Stimulated activated CD4-positive, alpha-beta T cell treated with anti-CD3 and anti-CD28 coated beads, Interleukin-2, amount 100 ng/mL, for 24 hours (primary cell): ENCODE results near the gene FAM151A.

Source experiments
- DNase-seq, 2 donors: peaks; one replicate each; pipeline ENCODE4 v3.0.0-alpha.2; 2020

Gene FAM151A

DNA sequence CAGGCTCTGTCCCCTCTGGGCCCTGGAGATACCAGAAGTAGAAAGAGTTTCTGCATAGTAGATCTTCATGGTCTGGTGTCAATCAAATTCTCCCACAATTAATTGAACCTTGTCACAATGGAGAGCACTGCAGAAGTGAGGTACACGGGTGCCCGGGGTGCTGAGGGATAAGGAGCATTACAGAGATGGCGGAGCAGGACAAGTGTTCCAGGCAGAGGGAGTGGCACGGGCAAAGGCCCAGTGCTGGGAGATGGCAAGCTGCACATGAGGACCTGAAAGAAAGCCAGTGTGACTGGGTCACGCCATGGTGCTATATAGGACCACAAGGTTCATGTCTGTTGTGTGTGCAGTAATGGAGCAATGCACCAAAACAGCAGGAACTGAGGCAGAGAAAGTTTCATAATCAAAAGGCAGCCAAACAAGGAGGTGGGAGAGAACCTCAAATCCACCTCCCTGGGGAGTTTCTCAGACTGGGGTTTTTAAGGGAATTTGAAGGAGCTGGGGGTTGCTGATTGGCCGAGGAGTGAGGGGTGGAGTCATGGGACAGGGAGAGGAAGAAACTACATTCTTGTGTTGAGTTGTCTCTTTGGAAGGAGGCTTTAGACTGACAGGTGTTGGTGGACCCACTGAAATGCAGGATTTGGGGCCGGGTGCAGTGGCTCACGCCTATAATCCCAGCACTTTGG is 47.6 kb downstream of the FAM151A start:
- DNase-seq: no peak

DNA sequence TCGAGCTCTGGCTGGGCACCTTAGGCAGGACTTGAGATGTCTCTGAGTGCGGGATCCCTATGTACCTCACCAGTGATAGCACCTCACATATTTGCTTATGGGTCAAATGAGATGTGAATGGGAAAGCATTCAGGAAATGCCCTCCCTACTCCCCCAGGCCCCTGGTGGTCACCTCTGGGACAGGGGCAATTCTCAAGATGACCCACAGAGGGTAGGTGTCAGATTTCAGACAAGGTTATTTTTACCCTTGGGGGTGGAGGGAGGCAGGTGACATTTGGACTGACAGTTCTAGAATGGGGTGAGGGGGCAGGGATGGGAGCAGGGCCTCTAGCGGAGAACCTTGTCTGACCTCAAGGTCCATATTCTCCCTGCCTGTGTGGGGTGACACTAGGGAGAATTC is 48.2 kb downstream of the FAM151A start:
- no peak for DNase-seq

DNA sequence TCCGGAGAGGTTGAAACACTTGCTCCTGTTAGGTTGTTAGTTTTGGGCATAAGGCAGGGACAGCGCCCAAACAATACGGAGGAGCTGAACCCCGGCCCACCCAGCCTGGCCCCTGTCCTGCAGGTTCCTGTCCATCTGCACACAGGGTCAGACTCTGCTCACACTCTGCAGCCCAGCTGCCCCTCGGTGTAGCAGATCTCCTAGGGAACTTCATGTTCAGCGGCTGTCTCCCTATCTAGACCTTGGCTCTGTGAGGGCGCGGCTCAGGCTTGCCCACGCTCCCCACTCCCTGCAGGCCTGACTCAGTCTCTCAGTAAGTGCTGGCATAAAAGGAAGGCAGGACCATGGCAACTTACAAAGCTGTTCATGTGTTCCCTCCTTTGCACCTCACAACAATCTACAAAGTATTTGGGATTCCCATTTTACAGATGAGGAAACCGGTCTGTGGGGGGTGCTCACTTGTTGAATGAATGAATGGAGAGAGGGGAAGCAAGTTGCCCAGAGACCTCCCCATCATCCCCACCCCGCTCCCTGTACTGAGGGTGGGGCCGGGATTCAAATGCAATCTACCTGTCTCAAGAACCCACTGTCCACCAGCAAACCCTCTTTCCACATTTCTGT is 49.1 kb downstream of the FAM151A start:
- no peak for DNase-seq

DNA sequence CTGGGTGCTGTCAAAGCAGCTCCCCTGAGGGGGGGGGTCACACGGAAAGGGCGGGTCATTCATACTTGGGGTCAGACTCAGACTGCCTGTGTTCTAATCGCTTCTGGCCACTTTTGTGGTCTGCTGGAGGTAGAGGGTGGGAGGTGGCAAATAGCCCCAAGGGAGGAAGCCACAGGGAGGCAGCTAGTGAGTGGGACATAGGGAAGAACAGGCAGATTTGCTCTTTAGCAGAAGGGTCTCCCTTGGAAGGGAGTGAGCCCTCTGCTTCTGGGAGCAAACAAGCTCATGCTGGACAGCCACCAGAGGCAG is 50.8 kb downstream of the FAM151A start:
- DNase-seq: no peak

DNA sequence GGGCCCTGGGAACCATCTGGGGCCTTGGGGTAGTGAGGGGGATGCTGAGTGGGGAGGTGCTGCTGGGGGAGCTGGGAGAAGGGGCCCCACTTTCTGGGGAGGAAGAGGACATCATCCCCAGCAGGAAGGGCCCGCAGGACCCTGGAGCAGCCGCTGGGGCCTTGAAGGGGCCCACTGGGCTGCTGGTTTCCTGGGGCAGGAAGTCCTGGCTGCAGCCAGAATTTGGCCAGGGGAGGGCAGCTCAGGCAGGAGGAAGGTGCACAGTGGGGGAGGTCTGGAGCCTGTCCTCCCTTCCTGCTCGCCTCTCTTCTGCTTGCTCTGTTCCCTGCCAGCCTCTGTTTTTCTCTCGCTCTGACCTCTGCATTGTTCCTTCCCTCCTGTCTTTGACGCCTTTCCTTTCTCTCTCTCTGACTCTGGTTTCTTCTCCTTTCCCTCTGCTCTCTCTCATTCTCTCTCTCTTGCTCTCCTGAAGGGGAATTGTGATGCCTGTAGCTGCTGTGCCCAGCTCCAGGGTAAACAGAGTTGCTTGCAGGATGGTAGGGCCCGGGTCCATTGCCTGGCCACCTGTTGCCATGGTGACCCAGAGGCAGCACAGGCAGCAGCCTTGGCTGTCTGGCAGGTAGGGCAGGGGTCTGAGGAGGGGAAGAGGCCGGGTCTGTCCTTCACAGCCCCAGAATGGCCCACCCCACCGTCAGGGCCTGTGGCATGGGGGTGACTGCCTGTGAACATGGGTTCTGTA is 51.4 kb downstream of the FAM151A start:
- DNase-seq: no peak

DNA sequence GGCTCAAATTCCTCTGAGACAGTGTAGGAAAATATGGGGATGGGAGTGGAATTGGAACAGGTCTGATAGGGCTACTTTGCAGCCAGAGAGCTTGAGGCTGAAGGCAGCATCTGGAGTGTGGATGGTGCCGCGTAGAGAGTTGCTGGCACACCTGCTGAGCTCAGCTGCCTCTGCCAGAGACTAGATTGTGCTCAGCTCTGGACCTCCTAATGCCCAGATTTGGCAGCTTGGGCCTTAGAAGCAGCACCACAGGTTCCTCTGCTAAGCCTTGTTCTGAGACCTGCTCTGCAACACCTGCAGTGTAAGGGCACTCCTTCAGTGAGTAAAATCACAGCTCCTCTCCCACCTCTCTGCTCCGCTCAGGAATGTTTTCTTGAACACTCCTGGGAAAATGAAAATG is 52.0 kb downstream of the FAM151A start:
- DNase-seq: no peak

DNA sequence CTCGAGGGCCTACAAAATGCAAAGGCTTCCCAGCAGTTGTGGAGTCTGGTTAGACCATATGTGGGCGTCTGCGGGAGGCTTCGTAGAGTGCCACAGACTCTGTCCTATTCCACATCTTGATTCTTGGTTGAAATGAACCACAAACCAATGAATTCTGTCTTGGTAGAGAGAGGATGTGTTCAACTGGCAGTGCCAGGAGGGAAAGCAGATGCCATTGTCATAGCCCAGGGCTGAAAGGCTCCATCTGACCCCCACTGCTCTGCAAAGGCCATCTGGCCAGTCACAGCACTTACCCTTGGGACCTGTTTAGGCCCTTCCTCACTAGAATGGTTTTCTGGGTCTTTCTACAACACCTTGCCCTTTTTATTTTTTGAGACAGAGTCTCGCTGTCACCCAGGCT is 53.2 kb downstream of the FAM151A start:
- DNase-seq: no peak

DNA sequence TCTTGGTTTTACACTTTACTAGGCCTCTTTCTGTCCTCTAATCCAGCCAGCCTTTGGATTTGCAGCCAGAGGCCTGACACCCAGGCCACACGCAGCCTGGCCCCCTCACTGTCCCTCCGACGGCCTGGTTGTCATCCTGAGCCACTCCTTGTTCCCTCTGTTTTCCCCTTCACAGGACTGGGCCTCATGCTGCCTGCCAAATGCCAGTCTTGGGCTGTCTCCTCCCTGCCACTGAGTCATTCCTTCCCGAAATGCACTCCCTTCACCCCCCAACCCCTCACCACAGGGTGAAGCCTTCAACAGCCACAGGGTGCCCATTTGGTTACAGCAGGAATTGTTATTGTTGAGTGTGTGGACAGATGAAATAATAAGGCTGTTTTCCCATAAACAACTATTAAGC is 54.0 kb downstream of the FAM151A start:
- DNase-seq: no peak

DNA sequence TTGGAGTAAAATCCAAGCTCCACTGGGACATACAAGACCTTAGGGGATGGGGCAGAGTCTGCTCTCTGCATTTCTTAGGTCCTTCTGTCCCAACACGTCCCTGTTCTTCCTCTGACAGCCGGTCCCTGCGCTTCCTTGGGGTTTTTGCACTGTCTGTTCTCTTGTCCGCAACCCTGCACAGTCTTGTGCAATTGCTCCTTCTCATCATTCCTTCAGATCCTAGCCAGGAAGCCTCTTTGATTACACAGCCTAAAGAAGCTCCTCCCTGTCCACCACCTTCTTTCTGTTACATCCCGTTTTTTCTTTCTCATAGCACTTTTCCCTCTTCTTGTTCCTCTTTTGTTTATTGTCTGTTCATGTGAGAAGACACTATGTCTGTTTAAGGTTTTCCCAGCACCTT is 55.4 kb downstream of the FAM151A start:
- no peak for DNase-seq

DNA sequence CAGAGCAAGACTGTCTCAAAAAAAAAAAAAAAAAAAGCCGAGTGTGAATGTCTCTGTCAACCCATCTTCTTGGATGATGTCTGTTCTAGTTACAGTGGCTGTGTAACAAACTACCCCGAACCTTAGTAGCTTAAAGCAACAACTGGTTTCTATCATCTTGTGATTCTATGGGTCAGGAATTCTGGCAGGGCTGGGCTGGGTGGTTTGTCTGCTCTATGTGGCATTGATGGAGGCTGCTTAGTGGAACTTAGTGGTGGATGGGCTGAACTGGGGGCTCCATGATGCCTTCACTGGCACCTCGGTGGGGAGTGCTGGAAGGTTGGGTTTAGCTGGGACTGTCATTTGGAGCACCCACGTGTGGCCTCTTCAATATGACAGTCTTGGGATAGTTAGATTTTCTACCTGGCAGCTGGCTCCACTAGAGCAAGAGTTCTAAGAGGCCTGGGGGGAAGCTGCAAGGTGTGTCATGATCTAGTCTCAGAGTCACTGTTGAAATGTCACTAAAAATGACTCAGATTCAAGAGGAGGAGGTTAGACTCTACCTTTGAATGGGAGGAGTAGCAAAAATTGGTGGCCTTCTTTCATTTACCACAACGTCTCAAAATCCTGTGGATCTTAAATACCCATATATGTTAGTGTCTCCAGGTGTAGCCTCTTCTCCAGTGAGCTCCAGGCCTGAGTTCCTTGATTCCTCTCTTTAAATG is 56.7 kb downstream of the FAM151A start:
- DNase-seq: no peak

DNA sequence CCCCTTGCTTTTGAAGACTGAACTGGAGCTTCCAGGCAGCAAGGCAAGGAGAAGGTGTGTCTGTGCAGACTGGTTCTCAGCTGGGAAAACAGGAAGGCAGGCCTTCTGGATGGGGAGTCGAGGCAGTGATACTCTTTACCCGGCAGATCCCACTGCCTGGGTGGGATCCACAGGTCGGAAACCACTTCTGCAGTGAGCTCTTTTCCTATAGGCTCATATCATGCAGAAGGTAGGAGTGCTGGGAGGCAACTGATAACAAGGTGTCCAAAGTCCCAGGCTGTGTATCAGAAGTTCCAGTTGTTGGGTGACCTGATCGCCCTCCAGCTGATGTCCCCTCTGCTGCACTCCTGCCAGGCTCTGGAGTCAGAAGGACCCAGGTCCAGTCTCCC is 58.2 kb downstream of the FAM151A start:
- DNase-seq: no peak

DNA sequence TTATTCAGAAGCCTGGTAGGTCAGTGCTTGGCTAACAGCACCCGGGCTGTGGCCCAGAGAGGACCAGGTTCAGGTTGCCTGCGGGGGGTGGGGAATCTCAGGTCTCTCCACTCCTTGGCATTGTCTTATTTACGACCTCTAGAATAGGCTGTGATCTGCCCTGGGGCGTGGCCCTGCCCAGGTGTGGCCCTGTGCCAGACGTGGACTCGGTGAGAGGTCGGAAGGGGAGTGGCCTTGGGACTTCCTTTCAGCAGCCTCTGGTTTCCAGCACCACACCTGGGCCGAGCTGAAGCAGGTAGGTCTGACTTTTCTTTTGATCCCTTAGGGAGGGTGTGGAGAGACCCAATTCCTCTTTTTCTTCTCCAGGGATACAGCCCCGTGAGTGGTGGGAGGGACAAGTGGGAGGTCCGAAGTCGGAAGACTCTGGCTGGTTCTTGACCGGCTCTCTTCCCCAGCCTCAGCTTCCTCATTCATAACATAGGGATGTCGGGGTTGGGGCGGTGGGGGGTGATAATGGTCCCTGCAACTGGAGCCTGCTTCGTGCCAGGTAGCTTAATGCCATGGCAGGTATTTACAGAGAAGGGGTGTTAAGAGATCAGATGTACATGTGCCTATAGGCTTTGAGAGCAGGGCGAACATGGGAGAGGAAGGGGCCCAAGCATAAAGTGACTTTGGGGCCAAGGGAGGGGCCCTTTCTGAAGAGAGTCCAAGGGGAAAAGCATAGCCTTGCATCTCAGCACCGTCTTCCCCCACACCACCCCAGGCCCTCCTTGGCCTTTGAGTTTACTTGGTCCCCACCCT is 58.8 kb downstream of the FAM151A start:
- DNase-seq: no peak

DNA sequence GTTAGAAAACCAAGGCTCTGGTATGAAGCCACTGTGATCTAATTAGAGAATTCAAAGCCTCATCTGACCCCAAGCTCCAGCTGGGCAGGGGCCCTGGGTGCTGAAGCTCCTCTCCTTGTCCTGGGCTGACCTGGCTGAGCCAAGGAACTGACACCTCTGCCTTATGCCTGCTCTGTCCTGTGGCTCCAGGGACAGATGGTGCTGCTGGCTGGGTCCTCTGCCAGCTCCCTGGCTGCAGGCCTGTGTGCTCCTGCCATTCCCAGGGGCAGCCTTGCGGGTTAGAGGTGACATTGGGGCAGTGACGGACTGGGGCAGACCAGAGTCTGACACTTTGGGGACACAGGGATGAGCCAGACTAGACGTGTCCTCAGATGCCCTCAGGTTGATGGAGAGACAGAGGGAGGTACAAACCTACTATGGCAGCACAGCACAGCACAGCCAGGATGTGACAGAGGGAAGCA is 63.5 kb downstream of the FAM151A start:
- DNase-seq: no peak
